GM19372 (cell line): ENCODE results near the gene CFAP107.
"Not testable (repeated sequence)": the region's sequence is repeated elsewhere in the genome, so short reads cannot be mapped to it uniquely, and the experiment has no call there.

Experiments
- ATAC-seq: cut with Tn5 transposase; IDR thresholded peaks from one replicate; pipeline ENCODE4 v1.9.1; 2021; ENCODE audit warnings: mild to moderate bottlenecking, low read depth, moderate library complexity; ENCODE audit not compliant: unreplicated experiment

CFAP107 gene, protein sequence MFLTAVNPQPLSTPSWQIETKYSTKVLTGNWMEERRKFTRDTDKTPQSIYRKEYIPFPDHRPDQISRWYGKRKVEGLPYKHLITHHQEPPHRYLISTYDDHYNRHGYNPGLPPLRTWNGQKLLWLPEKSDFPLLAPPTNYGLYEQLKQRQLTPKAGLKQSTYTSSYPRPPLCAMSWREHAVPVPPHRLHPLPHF

DNA sequence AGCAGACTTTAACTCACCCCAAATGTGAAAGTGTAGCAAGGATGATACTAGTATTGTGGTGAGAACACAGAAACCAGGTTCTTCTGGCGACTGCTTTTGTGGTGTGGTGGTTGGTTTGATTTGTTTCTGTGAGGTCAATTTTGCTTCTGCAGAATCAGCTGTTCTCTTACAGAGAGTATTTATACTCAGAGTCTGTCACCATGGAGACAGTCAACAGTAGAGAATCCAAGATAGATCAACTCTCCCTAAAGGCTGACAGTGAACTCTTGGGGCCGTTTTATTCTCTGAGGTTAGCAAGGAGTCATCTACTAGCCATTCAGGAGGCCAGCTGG, at the start of gene CFAP107:
CFAP107 (plus strand) TSS at position 209 of the 332 bp plus-strand sequence. CDS start 231 bp downstream, outside the sequence.
- no peak for ATAC-seq

- ATAC-seq, result no peak
These were observed 49.3 kb upstream of the CFAP107 start for GRCh38 chr1:12696658-12697057.

DNA sequence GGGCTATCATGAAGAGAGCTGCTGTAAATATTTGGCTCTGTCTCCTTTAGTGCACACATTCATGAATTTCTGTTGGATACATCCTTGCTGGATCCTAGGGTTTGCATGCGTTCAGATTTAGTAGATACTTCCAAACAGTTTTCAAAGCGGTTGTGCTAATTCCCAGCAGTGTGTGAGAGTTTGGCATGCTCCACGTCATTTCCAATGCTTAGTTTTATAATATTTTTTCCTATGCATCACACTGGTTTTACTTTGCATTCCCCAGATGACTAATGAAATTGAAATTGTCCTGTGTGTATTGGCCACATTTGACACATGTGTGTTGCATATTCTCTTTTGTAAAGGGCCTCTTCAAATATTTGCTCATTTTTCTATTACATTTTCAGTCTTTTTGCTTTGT, 48.6 kb upstream of the CFAP107 start:
- ATAC-seq, result no peak

GRCh38 chr1:12703821-12704451, 42.1 kb upstream of the CFAP107 start:
- no peak for ATAC-seq

- ATAC-seq, result no peak
These were observed 39.9 kb upstream of the CFAP107 start for GRCh38 chr1:12706061-12706460.

DNA sequence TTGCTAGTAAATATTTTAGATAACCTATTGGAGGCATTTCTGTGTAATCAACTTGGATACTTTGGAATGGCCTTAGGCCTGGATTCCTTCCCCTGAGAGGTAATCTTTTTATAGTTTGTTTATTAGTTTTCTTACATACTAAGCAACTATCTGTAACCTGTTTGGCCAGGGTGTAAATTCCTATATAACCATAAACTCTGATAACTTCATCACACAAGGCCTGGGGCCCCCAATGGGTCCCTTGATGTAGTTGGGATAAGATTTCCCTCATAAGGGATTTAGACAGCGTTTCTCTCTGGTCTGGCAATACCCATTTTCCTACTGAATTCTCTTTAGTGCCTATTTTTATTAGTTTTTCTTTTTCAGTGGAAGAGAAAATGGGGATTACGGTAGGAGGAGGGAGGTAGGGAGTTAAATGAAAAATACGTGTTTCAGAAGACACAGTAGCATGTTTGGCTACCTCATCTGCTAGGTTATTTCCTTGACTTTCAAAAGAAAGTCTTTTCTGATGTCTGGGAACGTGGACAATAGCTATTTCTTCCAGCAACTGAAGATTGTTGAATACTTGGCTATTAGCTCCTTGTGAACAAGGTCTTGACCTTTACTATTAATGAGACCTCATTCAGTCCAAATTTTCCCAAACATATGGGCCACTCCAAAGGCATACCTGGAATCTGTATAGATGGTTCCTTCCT, 37.5 kb upstream of the CFAP107 start:
- no peak for ATAC-seq

DNA sequence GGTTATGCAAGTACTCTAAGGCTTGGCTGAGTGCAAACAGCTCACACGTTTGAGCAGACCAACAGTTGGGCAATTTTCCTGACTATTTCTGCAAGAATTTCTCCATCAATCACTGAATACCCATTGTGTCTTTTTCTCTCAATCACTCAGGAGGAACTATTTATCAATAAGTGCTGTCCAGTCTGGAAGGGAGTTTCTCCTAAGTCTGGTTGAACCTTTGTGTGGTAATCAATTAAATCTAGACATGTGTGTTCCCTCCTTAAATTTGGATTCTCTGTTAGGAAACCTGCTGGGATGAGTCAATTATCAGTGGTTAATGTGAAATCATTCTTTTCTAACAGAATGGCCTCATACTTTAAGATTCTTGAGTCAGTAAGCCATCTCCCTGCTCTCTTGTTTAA, 36.9 kb upstream of the CFAP107 start:
- ATAC-seq, result no peak

GRCh38 chr1:12709696-12710095, 36.3 kb upstream of the CFAP107 start:
- ATAC-seq, result no peak

GRCh38 chr1:12711536-12711935, 34.5 kb upstream of the CFAP107 start:
- no peak for ATAC-seq

DNA sequence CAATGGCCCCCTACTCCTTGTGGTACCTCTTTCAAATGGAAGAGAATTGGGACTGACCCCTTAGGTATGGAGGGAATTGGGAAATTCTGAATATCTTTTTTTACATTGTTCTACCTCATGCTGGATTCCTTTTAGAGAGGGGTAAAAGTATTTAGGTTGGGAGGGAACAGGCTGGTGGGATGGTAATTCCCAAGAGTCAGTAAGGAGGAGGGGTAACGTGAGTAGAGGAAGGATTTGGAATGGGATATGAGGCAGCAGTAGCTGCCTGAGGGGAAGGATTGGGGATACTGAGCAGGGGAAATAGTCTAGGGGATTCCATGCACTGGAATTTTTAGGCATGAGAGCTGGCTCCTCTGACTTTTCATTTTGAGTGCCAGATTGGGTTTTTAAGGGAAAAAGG, 33.9 kb upstream of the CFAP107 start:
- no peak for ATAC-seq

DNA sequence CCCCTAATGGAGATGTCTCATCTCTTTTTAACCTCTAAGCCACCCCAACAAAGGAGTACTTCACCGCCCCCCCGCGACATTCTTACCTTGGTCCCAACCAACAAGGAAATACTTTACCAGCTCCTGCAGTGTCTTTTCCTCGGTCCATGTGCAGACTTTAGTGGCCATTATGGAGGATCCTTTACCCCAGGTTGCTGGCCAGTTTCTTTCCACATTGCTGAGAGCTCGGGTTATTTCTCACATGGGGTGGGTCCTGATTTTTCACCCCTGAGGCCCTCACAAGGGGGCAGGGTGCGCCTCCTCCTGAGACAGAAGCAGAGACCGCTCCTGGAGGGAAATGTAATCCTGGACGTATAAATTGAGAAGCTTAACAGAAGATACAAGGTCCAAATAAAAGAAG, 33.1 kb upstream of the CFAP107 start:
- ATAC-seq, result no peak

- ATAC-seq, result not testable (repeated sequence)
These were observed 32.3 kb upstream of the CFAP107 start for GRCh38 chr1:12713651-12714050.

GRCh38 chr1:12714710-12715475, 31.1 kb upstream of the CFAP107 start:
- no peak for ATAC-seq

DNA sequence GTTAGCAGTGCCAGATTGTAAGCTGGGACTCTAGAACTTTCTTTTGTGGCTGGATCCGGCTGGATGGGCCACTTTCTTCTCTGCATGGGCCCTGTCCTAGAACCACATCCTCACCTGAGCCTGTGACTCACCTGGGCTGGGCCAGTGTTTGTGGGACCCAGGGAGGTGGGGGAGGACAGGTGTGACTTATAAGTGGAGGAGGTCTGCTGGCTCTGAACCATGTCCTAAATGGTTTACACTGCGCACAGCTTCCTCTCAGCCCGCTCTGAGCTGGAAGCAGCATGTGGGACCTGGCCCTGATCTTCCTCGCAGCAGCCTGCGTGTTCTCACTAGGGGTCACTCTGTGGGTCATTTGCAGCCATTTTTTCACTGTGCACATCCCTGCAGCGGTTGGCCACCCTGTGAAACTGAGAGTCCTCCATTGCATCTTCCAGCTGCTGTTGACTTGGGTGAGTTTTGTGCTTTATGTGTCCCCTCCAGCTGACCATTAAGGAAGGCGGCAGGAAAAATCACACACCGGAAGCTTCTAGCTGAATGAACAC, 30.0 kb upstream of the CFAP107 start, which contains the start of gene AADACL3:
AADACL3 (plus strand) TSS at position 215 of the 542 bp plus-strand sequence; CDS start at position 282, 67 bp downstream.
- no peak for ATAC-seq

DNA sequence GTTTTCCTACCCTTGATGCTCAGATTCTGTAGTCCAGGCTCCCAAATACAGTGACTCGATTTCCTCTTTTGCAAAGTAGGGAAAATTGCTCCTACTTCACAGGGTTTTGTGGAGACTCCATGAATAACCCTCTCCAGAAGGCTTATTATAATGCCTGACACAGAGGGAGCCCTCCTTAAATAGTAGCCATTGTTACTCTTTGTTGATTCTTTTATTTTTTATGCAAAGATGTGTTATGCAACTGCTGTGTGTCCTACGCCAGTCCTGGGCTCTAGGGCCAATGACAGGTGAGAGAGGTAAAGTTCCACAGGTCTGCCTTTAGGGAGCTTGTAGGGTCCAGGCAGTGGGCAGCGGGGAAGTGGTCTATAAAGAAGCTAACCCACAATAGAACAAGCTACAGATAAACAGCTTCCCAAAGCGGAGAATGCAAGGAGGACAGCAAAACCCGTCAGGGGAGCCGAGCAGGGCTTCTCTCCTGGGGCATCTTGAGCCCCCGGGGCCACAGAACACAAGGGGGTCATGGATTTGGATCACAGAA, 28.6 kb upstream of the CFAP107 start:
- no peak for ATAC-seq

GRCh38 chr1:12722626-12723025, 23.4 kb upstream of the CFAP107 start:
- no peak for ATAC-seq

DNA sequence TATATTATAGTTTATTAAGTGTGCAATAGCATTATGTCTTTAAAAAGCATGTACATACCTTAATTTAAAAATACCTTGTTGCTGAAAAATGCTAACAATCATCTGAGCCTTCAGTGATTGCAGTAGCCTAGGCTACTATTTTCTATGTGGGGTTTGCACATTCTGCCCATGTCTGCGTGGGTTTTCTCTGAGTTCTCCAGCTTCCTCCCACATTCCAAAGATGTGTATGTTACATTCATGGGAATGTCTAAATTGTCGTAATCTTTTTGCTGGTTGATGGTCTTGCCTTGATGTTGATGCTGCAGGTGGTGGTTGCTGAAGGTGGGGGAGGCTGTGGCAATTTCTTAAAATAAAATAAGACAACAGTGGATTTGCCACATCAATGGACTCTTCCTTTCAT, 17.6 kb upstream of the CFAP107 start:
- no peak for ATAC-seq

DNA sequence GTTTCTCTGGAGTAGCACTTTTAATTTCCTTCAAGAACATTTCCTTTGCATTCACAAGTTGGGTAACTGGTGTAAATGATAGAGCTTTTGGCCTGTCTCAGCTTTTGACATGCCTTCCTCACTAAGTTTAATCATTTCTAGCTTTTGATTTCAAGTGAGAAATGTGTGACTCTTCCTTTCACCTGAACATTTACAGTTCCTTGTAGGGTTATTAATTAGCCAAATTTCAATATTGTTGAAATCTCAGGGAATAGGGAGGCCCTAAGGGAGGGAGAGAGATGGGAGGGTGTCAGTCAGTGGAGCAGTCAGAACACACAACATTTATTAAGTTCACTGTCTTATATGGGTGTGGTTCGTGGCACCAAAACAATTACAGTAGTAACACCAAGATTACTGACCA, 15.8 kb upstream of the CFAP107 start:
- ATAC-seq, result no peak

- not testable (repeated sequence) for ATAC-seq
These were observed 14.9 kb upstream of the CFAP107 start for GRCh38 chr1:12731084-12731483.

DNA sequence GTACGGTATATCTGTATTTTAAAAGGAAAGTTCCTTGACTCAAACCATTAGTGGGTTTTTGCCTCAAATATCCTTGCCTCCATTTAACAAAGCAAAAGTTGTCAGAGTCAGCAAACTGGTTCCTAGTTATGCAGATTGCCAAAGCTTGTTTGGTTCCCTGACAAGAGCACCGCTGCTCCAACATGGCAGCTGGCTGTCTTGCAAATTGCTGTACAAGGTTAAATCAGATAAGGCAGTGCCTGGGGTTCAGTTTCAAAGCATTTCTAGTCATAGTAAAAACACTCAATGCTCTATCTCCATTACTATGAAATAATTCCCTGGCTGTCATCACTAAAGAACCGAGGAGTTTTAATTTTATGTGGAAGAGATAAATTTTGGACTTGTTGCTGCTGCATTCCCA, 11.3 kb upstream of the CFAP107 start:
- no peak for ATAC-seq

GRCh38 chr1:12738934-12739333, 7.1 kb upstream of the CFAP107 start:
- no peak for ATAC-seq
